NT2/D1 (cell line): ENCODE results near the gene RRBP1.

Experiments
- SUZ12 ChIP-seq: IDR thresholded peaks from 2 replicates; pipeline ENCODE4 v1.6.1; 2011; ENCODE audit not compliant: insufficient read length, insufficient read depth; ENCODE audit errors: extremely low read depth
- YY1 ChIP-seq: IDR thresholded peaks from 2 replicates; pipeline ENCODE4 v1.6.1; 2011; ENCODE audit not compliant: insufficient read length, insufficient read depth
- ZNF274 ChIP-seq: IDR thresholded peaks from 2 replicates; pipeline ENCODE4 v1.6.1; 2011; ENCODE audit warnings: mild to moderate bottlenecking, low read depth, low read length

DNA sequence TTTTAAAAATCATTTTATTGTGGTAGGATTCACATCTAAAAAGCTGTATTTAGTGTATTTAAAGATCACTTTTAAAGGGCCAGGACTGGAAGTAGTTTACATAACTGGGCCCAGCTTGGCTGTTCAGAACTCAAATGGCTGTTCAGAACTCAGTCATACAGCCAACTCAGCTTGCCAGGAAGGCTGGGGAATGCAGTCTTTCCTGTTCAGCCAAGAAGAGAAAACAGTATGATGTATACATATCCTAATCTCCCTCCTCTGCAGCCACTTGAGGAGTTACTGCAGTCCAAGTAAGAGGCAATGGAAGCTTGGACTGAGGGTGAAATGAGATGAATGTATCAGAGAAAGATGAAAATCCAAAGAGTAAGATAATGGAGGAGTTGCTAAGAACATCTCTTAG is 87.6 kb downstream of the RRBP1 start:
- TF ChIP-seq SUZ12 (no peak), ZNF274 (no peak), YY1 (no peak)
